NCI-H69 (cell line): ENCODE data around the gene IGFLR1.

Experiments
- DNase-seq: peaks from one replicate; lab custom pipeline; 2025; lab: John Stamatoyannopoulos, UW

The IGFLR1 gene

GRCh38 chr19:35755550-35756376 lies 13.5 kb upstream of the IGFLR1 start:
- peak; percentile 87 for DNase-seq

GRCh38 chr19:35755131-35755549 lies 12.9 kb upstream of the IGFLR1 start:
- DNase-seq, result no peak

GRCh38 chr19:35754370-35755130 lies 12.3 kb upstream of the IGFLR1 start:
- DNase-seq, result no peak

- no peak for DNase-seq
Measured at GRCh38 chr19:35753634-35754369, 11.6 kb upstream of the IGFLR1 start.

- no peak for DNase-seq
Measured at GRCh38 chr19:35752746-35753350, 10.6 kb upstream of the IGFLR1 start.

- no peak for DNase-seq
Measured at GRCh38 chr19:35751839-35752745, 9.8 kb upstream of the IGFLR1 start.

GRCh38 chr19:35750167-35750566 lies 7.9 kb upstream of the IGFLR1 start:
- DNase-seq, result no peak

GRCh38 chr19:35748106-35749020 lies 6.1 kb upstream of the IGFLR1 start, which contains the start of gene LIN37:
Gene LIN37, plus strand, starts transcription at chr19:35748576. Its CDS starts 149 bp downstream, at chr19:35748725.
- DNase-seq, result peak; percentile 100

- no peak for DNase-seq
Measured at GRCh38 chr19:35746531-35746930, 4.3 kb upstream of the IGFLR1 start.

GRCh38 chr19:35746087-35746462 lies 3.8 kb upstream of the IGFLR1 start:
- no peak for DNase-seq

- peak; percentile 100 for DNase-seq
Measured at GRCh38 chr19:35745328-35746086, 3.3 kb upstream of the IGFLR1 start, which contains the start of the genes PSENEN and U2AF1L4. Gene PSENEN, plus strand, starts transcription at chr19:35745651. Its CDS starts 280 bp downstream, at chr19:35745931. Gene U2AF1L4, minus strand, starts transcription at chr19:35745418. Its CDS starts 27 bp downstream, at chr19:35745391.

GRCh38 chr19:35744430-35745327 lies 2.4 kb upstream of the IGFLR1 start:
- peak; percentile 98 for DNase-seq

GRCh38 chr19:35743640-35744429 lies 1.6 kb upstream of the IGFLR1 start:
- DNase-seq, result no peak

GRCh38 chr19:35741203-35741515 lies 1.1 kb downstream of the IGFLR1 start:
- DNase-seq, result no peak

GRCh38 chr19:35740423-35741202 lies 1.6 kb downstream of the IGFLR1 start:
- peak; percentile 99 for DNase-seq

- no peak for DNase-seq
Measured at GRCh38 chr19:35740108-35740422, 2.2 kb downstream of the IGFLR1 start.
